Glomerular endothelial cell (primary cell): Measurements from ENCODE around the gene ADCYAP1R1. TPM values are rescaled to one million over a fixed set of nuclear protein-coding genes. Genes with fewer than 3 reads are reported as not detected.

Source experiments
- DNase-seq: peaks from one replicate; pipeline ENCODE4 v3.0.0-alpha.2; 2011; ENCODE audit warnings: low read depth, low spot score; ENCODE audit errors: extremely low read depth
- total RNA-seq: library from RNA; depleted of rRNA; stranded (reverse); fragments of >200 nt; gene quantifications from 2 replicates; pipeline ENCODE4 v1.2.3, GENCODE V29; 2015

Gene ADCYAP1R1
- total RNA-seq: not detected in 2 replicates

GRCh38 chr7:31051598-31052486 lies at the start of gene ADCYAP1R1:
ADCYAP1R1 (plus strand) TSS chr7:31052308; CDS start chr7:31063265, 10,957 bp downstream.
- DNase-seq: no peak

GRCh38 chr7:31003097-31003496 lies 49.0 kb upstream of the ADCYAP1R1 start:
- DNase-seq: no peak

- DNase-seq: no peak
Observed at GRCh38 chr7:31003721-31004120, 48.4 kb upstream of the ADCYAP1R1 start.

GRCh38 chr7:31004393-31004792 lies 47.7 kb upstream of the ADCYAP1R1 start:
- DNase-seq: no peak

- no peak for DNase-seq
Observed at GRCh38 chr7:31006857-31007256, 45.3 kb upstream of the ADCYAP1R1 start.

GRCh38 chr7:31007634-31008033 lies 44.5 kb upstream of the ADCYAP1R1 start:
- no peak for DNase-seq

GRCh38 chr7:31014826-31015225 lies 37.3 kb upstream of the ADCYAP1R1 start:
- no peak for DNase-seq

GRCh38 chr7:31017032-31017675 lies 35.0 kb upstream of the ADCYAP1R1 start:
- no peak for DNase-seq

- no peak for DNase-seq
Observed at GRCh38 chr7:31017721-31018120, 34.4 kb upstream of the ADCYAP1R1 start.

GRCh38 chr7:31019509-31019908 lies 32.6 kb upstream of the ADCYAP1R1 start:
- DNase-seq: no peak

- DNase-seq: no peak
Observed at GRCh38 chr7:31020161-31020560, 31.9 kb upstream of the ADCYAP1R1 start.

GRCh38 chr7:31020652-31021051 lies 31.5 kb upstream of the ADCYAP1R1 start:
- no peak for DNase-seq

- no peak for DNase-seq
Observed at GRCh38 chr7:31022117-31022516, 30.0 kb upstream of the ADCYAP1R1 start.

GRCh38 chr7:31022726-31023125 lies 29.4 kb upstream of the ADCYAP1R1 start:
- no peak for DNase-seq

- no peak for DNase-seq
Observed at GRCh38 chr7:31023877-31024276, 28.2 kb upstream of the ADCYAP1R1 start.

- DNase-seq: no peak
Observed at GRCh38 chr7:31027161-31027965, 24.7 kb upstream of the ADCYAP1R1 start.

- DNase-seq: no peak
Observed at GRCh38 chr7:31028006-31028405, 24.1 kb upstream of the ADCYAP1R1 start.

- DNase-seq: no peak
Observed at GRCh38 chr7:31028417-31028992, 23.6 kb upstream of the ADCYAP1R1 start.

GRCh38 chr7:31029251-31030042 lies 22.7 kb upstream of the ADCYAP1R1 start:
- no peak for DNase-seq

- no peak for DNase-seq
Observed at GRCh38 chr7:31033674-31034300, 18.3 kb upstream of the ADCYAP1R1 start.
